NCI-H345 treated with DMSO at 0.1 percent for 48 hours (cell line): ENCODE measurements around the gene MOCS2.
A peak's percentile ranks its signal among the peaks of the same experiment; 100 is the strongest.

Experiments used
- DNase-seq: peaks from one replicate; lab custom pipeline; 2025; ENCODE audit not compliant: unreplicated experiment; lab: John Stamatoyannopoulos, UW

MOCS2 gene

DNA sequence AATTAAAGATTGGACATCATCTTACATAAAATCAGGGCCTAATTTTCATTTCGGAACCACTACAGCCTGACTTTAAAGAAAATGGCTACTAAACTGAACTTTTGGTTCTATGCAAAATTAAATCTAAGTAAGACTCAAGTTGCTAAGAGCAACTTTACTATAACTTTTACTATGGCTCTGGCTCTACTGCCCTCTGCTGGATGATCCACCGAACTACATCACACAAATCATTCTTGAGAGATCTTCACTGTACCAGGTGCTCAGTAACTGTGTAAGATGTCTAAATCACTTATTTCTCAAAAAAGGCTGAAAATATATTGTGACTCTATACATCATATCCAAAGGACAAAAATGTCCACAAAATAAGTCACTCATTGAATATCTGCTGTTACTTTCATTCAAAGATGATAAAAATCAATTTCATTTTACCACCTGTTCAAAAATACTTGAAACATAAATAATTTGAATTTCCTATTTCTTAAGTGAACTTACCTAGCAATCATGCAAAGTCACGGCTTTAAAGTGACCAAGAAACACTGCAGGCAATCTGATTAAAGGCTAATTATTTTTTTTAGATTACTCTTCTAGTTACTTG, 13.5 kb downstream of the MOCS2 start:
- peak; percentile 33 for DNase-seq

DNA sequence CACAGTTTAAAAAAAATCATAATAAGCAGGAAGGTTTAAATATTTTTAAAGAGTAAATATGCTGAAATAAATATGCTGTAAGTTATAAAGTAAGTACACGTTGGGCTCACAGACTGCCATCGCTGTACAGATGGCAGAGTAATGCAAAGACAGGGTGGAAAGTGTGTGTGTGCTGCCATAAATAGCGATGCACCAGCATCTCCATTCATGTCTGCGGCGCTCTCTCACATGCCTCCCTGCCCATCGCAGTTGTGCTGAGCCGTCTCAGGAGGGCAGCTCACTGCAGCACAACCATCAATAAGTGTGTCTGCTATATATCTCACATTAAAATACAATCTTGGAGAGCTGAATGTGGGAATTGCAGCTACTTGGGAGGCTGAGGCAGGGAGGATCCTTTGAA, 14.3 kb downstream of the MOCS2 start:
- no peak for DNase-seq

- no peak for DNase-seq
These were observed 17.3 kb downstream of the MOCS2 start for GRCh38 chr5:53092242-53092641.

- no peak for DNase-seq
These were observed 18.3 kb downstream of the MOCS2 start for GRCh38 chr5:53091289-53091688.

DNA sequence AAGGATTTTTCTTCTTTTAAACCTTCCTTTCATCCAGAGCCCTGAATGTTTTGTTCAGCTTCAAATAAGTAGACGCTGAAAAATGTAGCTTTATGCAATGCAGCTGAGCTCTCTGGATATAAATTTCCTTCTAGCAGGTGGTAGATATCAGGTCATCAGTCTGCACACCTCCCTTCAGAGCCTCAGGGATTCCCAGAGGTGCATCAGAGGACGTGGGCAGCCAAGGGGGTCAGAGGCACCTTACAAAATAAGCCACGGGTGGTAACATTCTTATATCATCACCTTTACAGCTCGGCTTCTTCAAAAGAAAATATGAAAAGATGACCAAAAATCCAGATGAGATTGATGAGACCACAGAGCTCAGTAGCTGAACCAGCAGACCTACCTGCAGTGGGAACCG, 19.3 kb downstream of the MOCS2 start:
- DNase-seq = no peak

DNA sequence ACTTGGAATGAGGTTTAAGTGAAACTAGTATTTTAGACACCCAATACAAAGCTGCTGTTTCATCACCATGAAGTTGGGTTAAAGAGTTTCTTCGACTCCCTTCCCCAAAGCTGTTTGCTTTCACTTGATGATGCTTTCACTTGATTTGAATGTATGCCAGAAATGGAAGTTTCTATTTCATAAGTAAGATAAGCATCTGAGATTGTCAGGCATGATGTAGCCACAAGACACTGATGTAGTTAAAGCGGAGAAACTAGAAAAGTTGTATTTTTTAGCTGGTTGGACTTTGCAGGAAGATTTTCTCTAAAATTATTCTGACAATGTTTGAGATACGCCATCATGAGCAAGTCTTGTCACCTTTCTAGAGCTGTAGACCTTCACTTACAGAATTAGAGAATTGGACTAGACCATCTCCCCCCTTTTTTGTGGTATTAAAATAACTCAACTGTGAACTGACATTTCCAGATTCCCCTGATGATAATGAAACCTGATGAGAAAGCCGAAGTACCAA, 20.0 kb downstream of the MOCS2 start:
- no peak for DNase-seq

DNA sequence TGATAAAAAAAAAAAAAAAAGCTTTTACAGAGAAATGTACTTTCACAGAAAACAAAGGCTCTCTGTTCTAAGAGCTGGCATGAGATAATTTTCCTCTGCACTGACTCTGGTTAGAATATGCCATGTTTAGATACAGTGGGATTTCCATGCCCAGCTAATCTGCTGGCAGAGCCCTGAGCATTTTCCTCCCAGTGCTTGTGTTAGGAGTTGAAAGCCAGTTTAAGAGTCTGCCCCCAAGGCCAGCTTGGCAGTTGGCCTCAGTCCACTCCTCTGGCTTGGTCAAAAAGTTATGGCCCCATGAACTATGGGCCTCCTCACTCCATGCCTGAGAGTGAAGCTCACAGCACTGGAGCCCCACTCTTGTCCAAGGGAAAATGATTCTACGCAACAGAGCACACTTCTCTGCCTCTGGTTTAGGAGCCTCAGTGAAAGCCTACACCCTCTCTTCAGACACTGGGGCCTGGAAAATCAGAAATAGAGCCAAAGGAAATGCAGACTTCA, 21.9 kb downstream of the MOCS2 start:
- no peak for DNase-seq

DNA sequence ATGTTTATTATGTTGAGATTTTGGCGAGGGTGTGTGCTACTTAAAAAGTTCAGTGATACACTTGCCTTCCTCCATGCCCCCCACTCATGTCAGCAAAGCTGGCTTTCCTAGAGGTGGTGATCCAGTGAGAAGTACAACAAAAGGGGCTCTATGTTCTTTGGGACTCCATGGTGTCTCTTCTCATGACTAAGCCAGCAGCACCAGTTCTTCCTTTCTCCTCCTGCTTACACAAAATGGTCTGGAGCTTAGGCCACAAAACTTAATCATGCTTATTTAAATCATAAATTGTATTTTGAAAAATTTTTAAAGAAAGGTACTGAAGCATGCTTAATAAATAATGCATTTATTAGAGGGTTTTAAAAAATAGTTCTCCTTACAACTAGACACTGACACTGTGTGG, 22.4 kb downstream of the MOCS2 start:
- no peak for DNase-seq

- DNase-seq = no peak
These were observed 24.9 kb downstream of the MOCS2 start for GRCh38 chr5:53084546-53085255.

GRCh38 chr5:53083927-53084326, 25.6 kb downstream of the MOCS2 start:
- DNase-seq = no peak

GRCh38 chr5:53080271-53080670, 29.3 kb downstream of the MOCS2 start:
- no peak for DNase-seq

DNA sequence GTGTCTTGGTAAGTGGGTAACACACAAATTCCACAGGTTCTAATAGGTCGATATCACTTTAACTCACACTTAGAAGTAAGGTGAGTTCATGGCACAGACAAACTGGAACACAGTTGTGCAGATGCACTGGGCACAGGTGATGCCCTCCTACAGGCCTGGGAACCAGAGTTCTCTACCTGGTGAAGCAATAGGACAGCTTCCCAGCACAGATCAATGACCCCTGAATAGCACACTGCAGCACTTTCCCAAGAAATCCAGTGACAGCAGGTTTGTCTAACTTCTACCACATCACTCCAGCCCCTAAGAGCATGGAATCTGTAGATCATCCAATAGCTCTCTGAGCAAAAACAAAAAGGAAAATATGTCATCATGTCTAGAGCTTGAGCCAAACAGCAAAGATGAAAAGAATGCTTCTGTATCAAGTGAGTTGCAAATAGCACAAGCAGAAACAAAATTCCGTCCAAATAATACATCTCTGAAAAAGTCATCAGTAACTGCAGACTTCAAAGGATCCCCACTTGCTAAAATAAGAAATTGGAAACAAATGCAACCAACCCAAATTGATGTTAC, 33.5 kb downstream of the MOCS2 start:
- DNase-seq = no peak

DNA sequence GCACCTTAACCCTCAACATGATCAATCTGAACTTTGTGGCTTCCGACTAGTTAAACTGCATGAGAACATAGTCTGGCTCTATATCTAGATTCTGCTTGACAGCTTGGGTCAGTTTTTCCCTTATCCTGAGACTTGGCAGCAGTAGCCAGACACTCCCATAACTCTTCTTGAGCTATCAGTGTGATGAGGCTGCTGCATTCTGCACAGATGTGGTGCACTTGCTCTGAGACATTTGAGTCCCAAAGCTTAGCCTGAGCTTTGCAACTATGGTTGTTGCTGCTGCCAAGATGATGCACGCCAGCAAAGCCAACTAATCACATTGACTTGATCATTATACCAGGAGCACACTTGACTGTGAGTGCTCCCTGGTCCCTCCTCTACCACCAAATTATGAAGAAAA, 36.2 kb downstream of the MOCS2 start:
- DNase-seq = no peak

DNA sequence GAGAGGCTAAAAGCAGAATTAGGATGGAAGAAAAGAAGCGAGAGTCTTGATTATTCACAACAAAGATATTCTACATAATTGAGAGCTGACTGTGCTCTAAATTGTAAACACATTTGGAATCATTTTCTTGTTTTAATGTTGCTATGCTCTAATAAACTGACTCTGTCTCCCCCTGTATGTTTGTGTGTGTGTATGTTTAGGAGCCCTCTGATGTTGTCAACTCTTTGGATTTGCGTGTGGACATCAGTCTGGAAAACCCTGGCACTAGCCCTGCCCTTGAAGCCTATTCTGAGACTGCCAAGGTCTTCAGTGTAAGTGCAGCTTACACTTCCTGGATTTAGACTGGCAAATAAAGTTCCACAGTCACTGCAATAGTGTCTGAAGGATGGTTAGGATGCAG, 37.8 kb downstream of the MOCS2 start:
- no peak for DNase-seq

- no peak for DNase-seq
These were observed 38.3 kb downstream of the MOCS2 start for GRCh38 chr5:53071298-53071697.

DNA sequence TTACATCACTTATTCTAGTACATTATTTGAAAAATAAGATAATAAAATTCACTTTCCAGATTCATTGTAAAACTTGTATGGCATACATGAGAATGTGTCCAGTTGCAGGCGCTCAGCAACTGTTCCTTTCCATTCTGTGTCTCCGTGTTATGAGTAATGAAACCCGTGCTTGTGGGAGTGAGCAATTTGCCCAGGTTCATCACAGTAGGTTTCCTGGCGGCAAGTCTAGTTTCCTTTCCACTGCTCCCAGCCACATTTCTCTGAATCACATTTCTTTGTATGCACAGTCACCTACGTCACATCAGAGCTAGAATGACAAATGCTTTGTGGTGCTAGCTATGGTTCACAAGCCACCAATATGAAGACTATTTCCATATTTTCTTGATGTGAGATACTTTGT, 39.9 kb downstream of the MOCS2 start:
- no peak for DNase-seq

DNA sequence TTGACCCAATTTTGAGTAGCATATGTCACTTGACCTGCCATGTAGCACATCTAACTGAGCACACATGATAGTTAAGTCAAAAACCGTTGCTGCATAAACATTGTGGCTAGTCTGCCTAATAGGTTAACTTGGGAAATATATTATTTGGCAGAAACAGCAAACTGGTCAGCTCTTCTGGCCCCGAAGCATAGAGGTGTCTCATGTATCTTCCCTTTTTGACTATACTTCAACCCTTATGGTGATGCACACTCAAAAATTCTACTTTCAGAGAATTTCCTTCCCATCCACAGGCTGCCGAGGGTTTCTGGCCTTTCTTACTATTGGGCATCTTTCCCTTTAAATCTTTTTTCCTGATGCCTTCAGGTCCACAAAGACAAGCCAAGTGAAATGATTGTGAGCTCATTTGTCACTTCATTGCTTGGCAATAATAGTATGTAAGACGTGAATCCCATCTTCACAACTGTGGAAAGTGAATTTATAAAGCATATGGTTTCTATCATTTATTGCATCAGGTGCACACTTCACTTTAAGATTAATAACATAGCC, 41.2 kb downstream of the MOCS2 start:
- DNase-seq = no peak

DNA sequence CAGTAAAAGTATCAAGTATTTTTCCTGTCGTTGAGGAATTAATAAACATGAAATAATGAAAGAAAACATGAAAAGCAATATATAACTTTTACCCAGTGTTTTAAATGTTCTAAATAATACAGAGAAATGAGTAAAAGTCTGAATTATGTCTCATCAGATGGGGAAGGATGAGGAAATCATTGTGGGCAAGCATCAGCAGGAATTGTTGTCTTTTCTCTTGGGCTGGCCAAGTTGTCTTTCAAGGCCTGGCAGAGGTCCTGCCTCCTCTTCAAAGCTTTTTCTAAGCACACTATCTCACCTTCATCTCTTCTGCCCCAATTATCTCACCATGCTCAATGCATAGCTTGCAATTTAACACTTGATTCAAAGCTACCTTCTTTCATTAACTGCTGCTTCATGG, 41.9 kb downstream of the MOCS2 start:
- DNase-seq = no peak

GRCh38 chr5:53066088-53066487, 43.5 kb downstream of the MOCS2 start:
- no peak for DNase-seq

- DNase-seq = no peak
These were observed 45.8 kb downstream of the MOCS2 start for GRCh38 chr5:53063791-53064190.

DNA sequence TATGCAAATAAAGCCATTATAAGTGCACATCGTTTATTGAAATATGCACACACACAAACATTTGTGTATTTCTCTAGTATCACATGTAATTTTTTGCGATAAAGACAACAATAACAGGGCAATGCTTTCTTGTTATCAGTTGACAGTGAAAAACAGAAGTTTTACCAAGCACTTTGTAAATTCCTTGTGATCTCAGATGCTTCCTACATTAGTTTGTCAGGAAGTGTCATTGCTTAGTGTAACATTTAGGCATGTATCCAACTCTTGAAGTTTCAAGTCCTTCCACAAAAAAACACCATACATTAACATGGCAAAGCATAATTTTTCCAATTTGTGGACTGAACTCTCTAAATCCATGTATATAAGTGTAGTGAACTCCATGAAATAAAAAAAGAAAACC, 46.4 kb downstream of the MOCS2 start:
- DNase-seq = no peak

GRCh38 chr5:53059281-53059680, 50.3 kb downstream of the MOCS2 start:
- no peak for DNase-seq
